HL-60/S4 treated with phorbol 12-myristate 13-acetate at 8.2 ng/mL for 4 days and 3 days (cell line): ENCODE measurements around the gene CST8.
"Not testable (repeated sequence)": the region's sequence is repeated elsewhere in the genome, so short reads cannot be mapped to it uniquely, and the experiment has no call there.

Experiments used
- in situ Hi-C: fragments of 300-500 bp; cut with MboI; formaldehyde crosslinking; loops from 2 replicates; pipeline ENCODE4 v1.15.0; 2022; ENCODE audit warnings: low sequenced_read_pairs

The CST8 gene

GRCh38 chr20:23490817-23491216, at the start of gene CST8:
Gene CST8, plus strand, starts transcription at chr20:23491117. Its CDS starts 551 bp downstream, at chr20:23491668.
- in situ Hi-C loops = no loop called here

- in situ Hi-C loops = loop anchor here (25.0 kb wide), 1 partner anchor 170 kb away; the partner anchor contains the start of gene CST9
Measured at GRCh38 chr20:23441850-23442313, 49.0 kb upstream of the CST8 start.

GRCh38 chr20:23442436-23442835, 48.5 kb upstream of the CST8 start:
- in situ Hi-C loops = loop anchor here (25.0 kb wide), 1 partner anchor 170 kb away; the partner anchor contains the start of gene CST9

- in situ Hi-C loops = loop anchor here (25.0 kb wide), 1 partner anchor 167 kb away; the partner anchor contains the start of gene CST9
Measured at GRCh38 chr20:23444859-23445258, 46.1 kb upstream of the CST8 start.

GRCh38 chr20:23445596-23446217, 45.2 kb upstream of the CST8 start:
- in situ Hi-C loops = loop anchor here (25.0 kb wide), 1 partner anchor 167 kb away; the partner anchor contains the start of gene CST9

- in situ Hi-C loops = loop anchor here (25.0 kb wide), 1 partner anchor 166 kb away; the partner anchor contains the start of gene CST9
Measured at GRCh38 chr20:23446505-23446904, 44.4 kb upstream of the CST8 start.

GRCh38 chr20:23448167-23448566, 42.8 kb upstream of the CST8 start:
- in situ Hi-C loops = loop anchor here (25.0 kb wide), 1 partner anchor 164 kb away; the partner anchor contains the start of gene CST9

- in situ Hi-C loops = loop anchor here (25.0 kb wide), 1 partner anchor 163 kb away; the partner anchor contains the start of gene CST9
Measured at GRCh38 chr20:23449421-23449820, 41.5 kb upstream of the CST8 start.

- in situ Hi-C loops = no loop called here
Measured at GRCh38 chr20:23450877-23451276, 40.0 kb upstream of the CST8 start.

GRCh38 chr20:23451956-23452487, 38.9 kb upstream of the CST8 start:
- in situ Hi-C loops = no loop called here

GRCh38 chr20:23452776-23453175, 38.1 kb upstream of the CST8 start, which contains the start of gene CST11:
Gene CST11, minus strand, starts transcription at chr20:23452876. Its CDS starts 65 bp downstream, at chr20:23452811.
- in situ Hi-C loops = no loop called here

GRCh38 chr20:23453549-23454543, 37.1 kb upstream of the CST8 start:
- in situ Hi-C loops = no loop called here

GRCh38 chr20:23454816-23455215, 36.1 kb upstream of the CST8 start:
- in situ Hi-C loops = no loop called here

GRCh38 chr20:23455639-23456038, 35.3 kb upstream of the CST8 start:
- in situ Hi-C loops = no loop called here

- in situ Hi-C loops = no loop called here
Measured at GRCh38 chr20:23456409-23456808, 34.5 kb upstream of the CST8 start.

GRCh38 chr20:23456873-23457272, 34.0 kb upstream of the CST8 start:
- in situ Hi-C loops = no loop called here

GRCh38 chr20:23459461-23460150, 31.3 kb upstream of the CST8 start:
- in situ Hi-C loops = no loop called here

- in situ Hi-C loops = no loop called here
Measured at GRCh38 chr20:23461180-23461579, 29.7 kb upstream of the CST8 start.

GRCh38 chr20:23466961-23467360, 24.0 kb upstream of the CST8 start:
- in situ Hi-C loops = not testable (repeated sequence)

GRCh38 chr20:23472306-23472705, 18.6 kb upstream of the CST8 start:
- in situ Hi-C loops = not testable (repeated sequence)
